Dendritic cell treated with granulocyte-macrophage colony-stimulating factor and Interleukin-4, amounts not matched to agents 40 ng/mL and 50 ng/mL, for 4 days (primary cell): ENCODE data around the gene NPHS2.

Experiments used
- H3K27ac Mint-ChIP-seq: one replicate; pipeline ENCODE4 v1.8.0; 2022; ENCODE audit warnings: mild to moderate bottlenecking, mixed read lengths
- H3K27me3 Mint-ChIP-seq: one replicate; pipeline ENCODE4 v1.8.0; 2022; ENCODE audit warnings: mild to moderate bottlenecking, mixed read lengths
- H3K36me3 Mint-ChIP-seq: one replicate; pipeline ENCODE4 v1.8.0; 2022; ENCODE audit warnings: low read depth, mixed read lengths
- H3K4me1 Mint-ChIP-seq: one replicate; pipeline ENCODE4 v1.8.0; 2022; ENCODE audit warnings: low read depth, mixed read lengths
- H3K4me3 Mint-ChIP-seq: one replicate; pipeline ENCODE4 v1.8.0; 2022; ENCODE audit warnings: mild to moderate bottlenecking, moderate library complexity, mixed read lengths
- H3K9me3 Mint-ChIP-seq: one replicate; pipeline ENCODE4 v1.8.0; 2022; ENCODE audit warnings: mixed read lengths
- intact Hi-C: fragments of 100-400 bp; cut with micrococcal nuclease; formaldehyde crosslinking; loops from one replicate; pipeline ENCODE4 v1.15.0; 2022

NPHS2 gene

DNA sequence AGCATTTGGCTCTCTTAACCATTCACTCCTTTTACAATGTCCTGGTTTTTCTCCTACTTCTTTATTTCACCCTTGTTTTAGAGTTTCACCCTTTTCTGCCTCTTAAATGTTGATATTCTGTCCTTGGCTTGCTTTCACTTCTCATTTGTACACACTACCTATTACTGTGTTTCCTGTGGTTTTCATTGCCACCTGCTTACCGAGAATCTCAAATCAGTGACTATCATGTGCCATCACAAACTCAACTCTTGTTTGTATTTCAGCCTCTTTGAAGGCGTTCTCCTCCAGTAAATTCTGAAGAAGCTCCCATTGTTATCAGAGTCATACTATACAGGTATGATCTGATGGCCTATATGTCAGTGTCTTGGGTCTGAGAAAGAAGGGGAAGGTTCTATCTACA is 65.7 kb downstream of the NPHS2 start:
- intact Hi-C loops, result no loop called here
- no peaks in the 10 kb centered on the region for H3K9me3 Mint-ChIP-seq
- no peaks in the 10 kb centered on the region for H3K4me1 Mint-ChIP-seq
- no peaks in the 10 kb centered on the region for H3K36me3 Mint-ChIP-seq
- no peak overlapping the region for H3K4me3 Mint-ChIP-seq
- H3K27me3 Mint-ChIP-seq, result no peaks in the 10 kb centered on the region
- no peak overlapping the region for H3K27ac Mint-ChIP-seq

DNA sequence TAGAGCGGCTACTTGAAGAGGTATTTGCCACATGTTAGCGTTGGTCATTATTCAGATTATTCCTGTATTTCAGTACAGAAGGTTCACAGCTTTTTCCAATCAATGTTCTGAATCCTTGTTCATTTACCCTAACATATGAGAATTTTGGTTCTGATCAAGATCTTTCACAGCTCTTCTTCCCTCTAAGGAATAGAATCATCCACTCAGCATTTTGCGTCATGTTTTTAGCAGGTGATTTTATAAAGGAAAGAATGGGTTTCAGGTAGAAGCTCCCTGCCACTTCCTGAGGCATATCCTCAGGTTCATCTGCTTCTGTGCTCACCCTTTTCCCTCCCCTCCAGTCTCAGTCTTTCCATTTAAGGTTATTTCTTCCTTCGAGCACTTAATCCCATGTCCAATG is 66.4 kb downstream of the NPHS2 start:
- intact Hi-C loops, result no loop called here
- Mint-ChIP-seq H3K4me3 (no peak overlapping the region), H3K36me3 (no peaks in the 10 kb centered on the region), H3K9me3 (no peaks in the 10 kb centered on the region), H3K4me1 (no peaks in the 10 kb centered on the region), H3K27ac (no peak overlapping the region), H3K27me3 (no peaks in the 10 kb centered on the region)

GRCh38 chr1:179506199-179506598 is 69.5 kb downstream of the NPHS2 start:
- Mint-ChIP-seq H3K4me1 (no peaks in the 10 kb centered on the region), H3K4me3 (no peak overlapping the region), H3K36me3 (no peaks in the 10 kb centered on the region), H3K27me3 (no peaks in the 10 kb centered on the region), H3K27ac (no peak overlapping the region), H3K9me3 (no peaks in the 10 kb centered on the region)
- intact Hi-C loops, result no loop called here
